ENCODE measurements around the gene XRCC1. TPM values are rescaled to one million over a fixed set of nuclear protein-coding genes. Genes with fewer than 3 reads are reported as not detected.

Gene XRCC1
- total and polyA plus RNA-seq, 9 of the 15 experiments (the other 6 are each of a cell fraction or from before 2014, with no cell fraction given): 1.5 to 36.9 (median 24.9) TPM

- peak; percentile 7; the same call in 1 of the 2 replicates for TF ChIP-seq THAP12 (CRISPR knock-in tag; IDR thresholded peaks at IDR 0.05)
- TF ChIP-seq POLR2H (tag; IDR thresholded peaks at IDR 0.05; ENCODE audit: low read depth): peak; percentile 19; the same call in 1 of the 2 replicates
- TF ChIP-seq ATF3 (IDR thresholded peaks at IDR 0.05): peak; percentile 90
- peak; percentile 29; the same call in 1 of the 2 replicates for TF ChIP-seq ATF3 (CRISPR knock-in tag; conservative IDR thresholded peaks at IDR 0.05)
- no peak for TF ChIP-seq ZNF184 (CRISPR knock-in tag; IDR thresholded peaks at IDR 0.05)
- peak; percentile 96 for TF ChIP-seq MTA3 (IDR thresholded peaks at IDR 0.05; ENCODE audit: borderline replicate concordance)
- TF ChIP-seq ZBTB2 (IDR thresholded peaks at IDR 0.05): peak; percentile 100
- 0 out of 4 replicates have a peak, but pooled peaks of 1 of the 2 experiments have one; percentile 3 for TF ChIP-seq MLLT1 (IDR thresholded peaks at IDR 0.05)
- peak; percentile 71; the same call in 1 of the 2 replicates for TF ChIP-seq ZBTB33 (CRISPR knock-in tag; IDR thresholded peaks at IDR 0.05)
- TF ChIP-seq ZNF134 (CRISPR knock-in tag; conservative IDR thresholded peaks at IDR 0.05): 0 out of 2 replicates have a peak, but pooled peaks have one; percentile 34
- TF ChIP-seq HEY1 (CRISPR knock-in tag; IDR thresholded peaks at IDR 0.05; ENCODE audit: borderline replicate concordance): peak; percentile 69; the same call in 1 of the 2 replicates
- 0 out of 2 replicates have a peak, but pooled peaks have one; percentile 68 for TF ChIP-seq FOXJ2 (tag; IDR thresholded peaks at IDR 0.05)
- TF ChIP-seq TAF9B (IDR thresholded peaks at IDR 0.05; ENCODE audit: partially characterized antibody): no peak
- peak; percentile 35; the same call in 1 of the 2 replicates for TF ChIP-seq SOX6 (IDR thresholded peaks at IDR 0.05)
- TF ChIP-seq POLR2A (conservative IDR thresholded peaks at IDR 0.05): peak; percentile 63
- TF ChIP-seq EP400 (IDR thresholded peaks at IDR 0.05): peak; percentile 92
- TF ChIP-seq NUFIP1 (IDR thresholded peaks at IDR 0.05; ENCODE audit: partially characterized antibody): no peak
- no peak for TF ChIP-seq NFRKB (IDR thresholded peaks at IDR 0.05; ENCODE audit: low read depth)
- TF ChIP-seq ZNF79 (CRISPR knock-in tag; IDR thresholded peaks at IDR 0.05; ENCODE audit: low read depth): no peak
- TF ChIP-seq RB1 (IDR thresholded peaks at IDR 0.05; ENCODE audit: low read depth): peak; percentile 93
These were observed 20.9 kb upstream of the XRCC1 start, which contains the start of the genes IRGQ and ZNF576 (continued) for GRCh38 chr19:43595999-43596841.
